ENCODE results near the gene HSPB9. TPM values are rescaled to one million over a fixed set of nuclear protein-coding genes. Genes with fewer than 3 reads are reported as not detected.

HSPB9 gene
- total RNA-seq, 5 donors from 2014 or later (not counting 1 experiment from before 2014, with no cell fraction given): 0.13 to 0.18 TPM; not detected in 3

DNA sequence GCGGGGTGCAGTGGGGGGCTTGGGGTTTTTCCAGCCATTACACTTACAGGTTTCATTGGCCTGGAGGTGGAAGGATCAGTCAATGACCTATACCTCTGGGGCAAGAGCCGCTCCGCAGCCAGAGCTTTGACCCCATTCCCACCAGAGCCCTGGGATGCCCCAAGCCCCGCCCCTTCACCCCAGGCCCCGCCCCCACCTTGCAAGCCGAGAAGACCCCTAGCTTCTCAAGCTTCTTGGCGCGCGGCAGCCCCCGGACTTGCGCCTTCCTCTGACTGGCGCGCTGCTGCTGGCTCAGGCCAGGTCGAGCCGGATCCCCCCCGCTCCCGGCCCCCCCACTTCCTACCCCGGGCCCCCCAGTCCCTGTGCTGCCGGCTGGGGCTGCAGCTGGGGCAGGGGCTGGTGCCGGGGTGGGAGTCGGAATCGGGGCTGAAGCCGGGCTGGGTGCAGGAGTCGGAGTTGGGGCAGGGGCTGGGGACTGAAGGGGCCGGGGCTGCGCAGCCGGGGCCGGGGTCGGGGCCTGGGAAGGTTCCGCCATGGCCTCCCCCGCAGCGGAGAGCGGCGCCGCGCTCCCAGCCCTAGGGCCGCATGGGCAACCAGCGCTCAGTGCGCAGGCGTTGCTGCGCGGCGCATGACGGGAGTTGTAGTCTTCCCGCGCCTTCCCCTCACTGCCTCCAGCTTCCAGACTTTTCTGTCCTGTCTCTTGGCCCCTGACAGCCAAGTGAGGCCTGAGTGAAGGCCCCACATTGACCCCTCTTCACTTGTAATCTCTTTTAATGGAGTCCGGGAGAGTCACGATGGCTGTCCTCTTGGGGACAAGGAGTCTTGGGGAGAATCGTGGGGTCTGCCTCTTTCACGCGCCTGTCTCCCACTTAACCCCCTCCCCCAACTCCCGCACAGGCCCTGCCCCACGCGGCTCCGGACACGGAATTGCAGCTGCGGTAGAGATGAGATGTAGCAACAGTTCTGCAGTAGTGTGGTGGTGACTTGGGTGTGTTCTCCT lies 1.5 kb upstream of the HSPB9 start, which contains the start of gene KAT2A:
Gene KAT2A, minus strand, starts transcription at position 598 of the 1,000 bp plus-strand sequence. Its CDS starts 63 bp downstream, at position 535.
- POLR2A ChIA-PET: interaction anchor here in 1 of 2 donors (0.7 kb wide), 1 partner anchor 15 kb away, joined by 6 read pairs; no protein-coding TSS in a partner anchor
- peaks cover 16 to 32% of the 10 kb centered on the region in 2 donors for H3K36me3 ChIP-seq (ENCODE audit: control insufficient read depth in 2 of 2, extremely low read depth in 1 of 2, insufficient read depth in 1 of 2, low read length in 1 of 2)
- H3K9me3 ChIP-seq: no peaks in the 10 kb centered on the region
- peak; percentile 92 to 94 (median 94) for ATAC-seq (replicated peaks in 1 of 4)
- peaks cover 28% of the 10 kb centered on the region for H3K36me3 Mint-ChIP-seq
- no peaks in the 10 kb centered on the region for H3K9me3 Mint-ChIP-seq
- peaks cover 28 to 32% (median 28%) of the 10 kb centered on the region in 3 donors for H3K4me1 Mint-ChIP-seq
- H3K4me3 ChIP-seq (ENCODE audit: control insufficient read depth in 1 of 2, extremely low read depth in 1 of 2, low read length in 1 of 2): peak within 1 kb of the TSS; percentile 42 to 51
- H3K27ac ChIP-seq (ENCODE audit: low read length): no peak within 1 kb of the TSS
- DNase-seq: peak; percentile 29 to 88 (median 69)
- no peaks in the 10 kb centered on the region for H3K27me3 Mint-ChIP-seq
- peaks cover 5 to 28% of the 10 kb centered on the region in 2 experiments for H3K4me1 ChIP-seq (ENCODE audit: control insufficient read depth in 1 of 2, extremely low read depth in 1 of 2, insufficient read depth in 2 of 2, low read length in 2 of 2)
- WGBS (ENCODE audit: insufficient coverage): 0% methylated on average over 20 of the region's 57 CpGs
- H3K27me3 ChIP-seq (replicated peaks in 1 of 2; ENCODE audit: control insufficient read depth in 2 of 2, extremely low read depth in 1 of 2, insufficient read depth in 2 of 2, low read length in 1 of 2): no peaks in the 10 kb centered on the region
- peak within 1 kb of the TSS; percentile 59 to 72 for H3K27ac Mint-ChIP-seq
- CTCF ChIA-PET: interaction anchor here (0.6 to 1.6 kb wide), 8 partner anchors 55 to 234 kb away, joined by 3 to 8 read pairs (median 4); partner anchors contain the start of genes NKIRAS2 (in 2 of the 2), CNP (in 1 of the 2) and KCNH4 (in 1 of the 2)
- peak within 1 kb of the TSS; percentile 66 to 74 (median 71) for H3K4me3 Mint-ChIP-seq

- ChIA-PET CTCF (interaction anchor here (0.6 to 0.7 kb wide), 3 partner anchors 91 to 1157 kb away, joined by 3 to 7 read pairs (median 4); no protein-coding TSS in a partner anchor), POLR2A (no interaction called here)
- Histone ChIP-seq H3K4me1 (ENCODE audit: control insufficient read depth in 1 of 2, extremely low read depth in 1 of 2, insufficient read depth in 2 of 2, low read length in 2 of 2) (peaks cover 5 to 18% of the 10 kb centered on the region in 2 experiments), H3K36me3 (ENCODE audit: control insufficient read depth in 2 of 2, extremely low read depth in 1 of 2, insufficient read depth in 1 of 2, low read length in 1 of 2) (peaks cover 7 to 50% of the 10 kb centered on the region in 2 donors), H3K27ac (ENCODE audit: low read length) (no peak overlapping the region), H3K9me3 (no peaks in the 10 kb centered on the region), H3K27me3 (replicated peaks in 1 of 2; ENCODE audit: control insufficient read depth in 2 of 2, extremely low read depth in 1 of 2, insufficient read depth in 2 of 2, low read length in 1 of 2) (no peaks in the 10 kb centered on the region), H3K4me3 (ENCODE audit: control insufficient read depth in 1 of 2, extremely low read depth in 1 of 2, low read length in 1 of 2) (no peak overlapping the region)
- Mint-ChIP-seq H3K27me3 (no peaks in the 10 kb centered on the region), H3K36me3 (peaks cover 32% of the 10 kb centered on the region), H3K27ac (no peak overlapping the region), H3K4me3 (no peak overlapping the region), H3K9me3 (no peaks in the 10 kb centered on the region), H3K4me1 (peaks cover 11 to 14% (median 14%) of the 10 kb centered on the region in 3 donors)
- 100% methylated on average over 1 of the region's 3 CpGs for WGBS (ENCODE audit: insufficient coverage)
- ATAC-seq (replicated peaks in 1 of 4) (no peak), DNase-seq (no peak)
Measured at GRCh38 chr17:42124256-42124655, 1.7 kb downstream of the HSPB9 start.

DNA sequence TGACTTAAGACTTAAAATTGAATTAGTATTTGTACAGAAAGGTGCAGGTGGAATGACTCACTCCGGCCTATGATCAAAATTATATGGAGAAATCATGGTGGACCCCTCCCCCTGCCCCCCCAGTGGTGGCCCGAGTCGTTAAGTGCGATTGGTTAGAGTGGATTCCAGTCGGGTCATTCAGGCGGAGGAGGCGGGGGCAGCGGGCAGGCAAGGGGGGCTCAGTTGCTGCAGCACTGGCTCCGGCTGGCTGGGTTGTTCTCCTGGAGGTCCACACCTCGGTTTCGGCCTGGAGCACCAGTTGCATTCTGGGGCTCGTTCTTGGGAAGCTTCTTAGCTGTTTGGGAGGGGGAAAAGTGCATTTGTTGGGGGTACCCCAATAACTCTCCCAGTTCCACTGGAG lies 3.0 kb downstream of the HSPB9 start:
- Histone ChIP-seq H3K27ac (ENCODE audit: low read length) (no peak overlapping the region), H3K27me3 (replicated peaks in 1 of 2; ENCODE audit: control insufficient read depth in 2 of 2, extremely low read depth in 1 of 2, insufficient read depth in 2 of 2, low read length in 1 of 2) (no peaks in the 10 kb centered on the region), H3K36me3 (ENCODE audit: control insufficient read depth in 2 of 2, extremely low read depth in 1 of 2, insufficient read depth in 1 of 2, low read length in 1 of 2) (peaks cover 17 to 59% of the 10 kb centered on the region in 2 donors), H3K4me3 (ENCODE audit: control insufficient read depth in 1 of 2, extremely low read depth in 1 of 2, low read length in 1 of 2) (no peak overlapping the region), H3K4me1 (ENCODE audit: control insufficient read depth in 1 of 2, extremely low read depth in 1 of 2, insufficient read depth in 2 of 2, low read length in 2 of 2) (peaks cover 3 to 11% of the 10 kb centered on the region in 2 experiments), H3K9me3 (no peaks in the 10 kb centered on the region)
- DNase-seq (no peak), ATAC-seq (replicated peaks in 1 of 4) (no peak)
- peaks cover 6 to 9% (median 6%) of the 10 kb centered on the region in 3 donors for H3K4me1 Mint-ChIP-seq
- 89% methylated on average over 3 of the region's 12 CpGs for WGBS (ENCODE audit: insufficient coverage)
- H3K27me3 Mint-ChIP-seq: no peaks in the 10 kb centered on the region
- peaks cover 43% of the 10 kb centered on the region for H3K36me3 Mint-ChIP-seq
- no peaks in the 10 kb centered on the region for H3K9me3 Mint-ChIP-seq
- no peak overlapping the region for H3K4me3 Mint-ChIP-seq
- ChIA-PET POLR2A (no interaction called here), CTCF (no interaction called here)
- H3K27ac Mint-ChIP-seq: no peak overlapping the region

- POLR2A ChIA-PET: no interaction called here
- no peak overlapping the region for H3K27ac Mint-ChIP-seq
- no peaks in the 10 kb centered on the region for H3K9me3 Mint-ChIP-seq
- no peak for ATAC-seq (replicated peaks in 1 of 4)
- Histone ChIP-seq H3K27ac (ENCODE audit: low read length) (no peak overlapping the region), H3K4me3 (ENCODE audit: control insufficient read depth in 1 of 2, extremely low read depth in 1 of 2, low read length in 1 of 2) (no peak overlapping the region), H3K36me3 (ENCODE audit: control insufficient read depth in 2 of 2, extremely low read depth in 1 of 2, insufficient read depth in 1 of 2, low read length in 1 of 2) (peaks cover 18 to 67% of the 10 kb centered on the region in 2 donors), H3K9me3 (no peaks in the 10 kb centered on the region), H3K27me3 (replicated peaks in 1 of 2; ENCODE audit: control insufficient read depth in 2 of 2, extremely low read depth in 1 of 2, insufficient read depth in 2 of 2, low read length in 1 of 2) (no peaks in the 10 kb centered on the region), H3K4me1 (ENCODE audit: control insufficient read depth in 1 of 2, extremely low read depth in 1 of 2, insufficient read depth in 2 of 2, low read length in 2 of 2) (peaks cover 0 to 2% of the 10 kb centered on the region in 2 experiments)
- peaks cover 10 to 13% (median 11%) of the 10 kb centered on the region in 3 donors for H3K4me1 Mint-ChIP-seq
- CTCF ChIA-PET: interaction anchor here in 1 of 2 donors (0.9 kb wide), 1 partner anchor 11 kb away, joined by 3 read pairs; no protein-coding TSS in a partner anchor
- H3K36me3 Mint-ChIP-seq: peaks cover 49% of the 10 kb centered on the region
- no peak overlapping the region for H3K4me3 Mint-ChIP-seq
- H3K27me3 Mint-ChIP-seq: no peaks in the 10 kb centered on the region
- DNase-seq: no peak
- 75% methylated on average over 3 of the region's 3 CpGs for WGBS (ENCODE audit: insufficient coverage)
Measured at GRCh38 chr17:42126836-42127235, 4.2 kb downstream of the HSPB9 start.

- Mint-ChIP-seq H3K4me1 (peaks cover 15 to 18% (median 16%) of the 10 kb centered on the region in 3 donors), H3K9me3 (no peaks in the 10 kb centered on the region), H3K36me3 (peaks cover 49% of the 10 kb centered on the region), H3K4me3 (no peak overlapping the region), H3K27me3 (no peaks in the 10 kb centered on the region), H3K27ac (peak overlapping the region in 1 of 2 donors; percentile 17)
- WGBS (ENCODE audit: insufficient coverage): 90% methylated on average over 4 of the region's 6 CpGs
- CTCF ChIA-PET: interaction anchor here in 1 of 2 donors (0.9 kb wide), 1 partner anchor 11 kb away, joined by 3 read pairs; no protein-coding TSS in a partner anchor
- Histone ChIP-seq H3K27me3 (replicated peaks in 1 of 2; ENCODE audit: control insufficient read depth in 2 of 2, extremely low read depth in 1 of 2, insufficient read depth in 2 of 2, low read length in 1 of 2) (no peaks in the 10 kb centered on the region), H3K27ac (ENCODE audit: low read length) (no peak overlapping the region), H3K4me1 (ENCODE audit: control insufficient read depth in 1 of 2, extremely low read depth in 1 of 2, insufficient read depth in 2 of 2, low read length in 2 of 2) (peaks cover 1 to 5% of the 10 kb centered on the region in 2 experiments), H3K4me3 (ENCODE audit: control insufficient read depth in 1 of 2, extremely low read depth in 1 of 2, low read length in 1 of 2) (no peak overlapping the region), H3K36me3 (ENCODE audit: control insufficient read depth in 2 of 2, extremely low read depth in 1 of 2, insufficient read depth in 1 of 2, low read length in 1 of 2) (peaks cover 18 to 67% of the 10 kb centered on the region in 2 donors), H3K9me3 (no peaks in the 10 kb centered on the region)
- POLR2A ChIA-PET: no interaction called here
- ATAC-seq (replicated peaks in 1 of 4): no peak
- no peak for DNase-seq
Measured at GRCh38 chr17:42127414-42127813, 4.8 kb downstream of the HSPB9 start.
